Heart right ventricle (tissue), 16 donors: Measurements from ENCODE around the gene FERMT1. TPM values are rescaled to one million over a fixed set of nuclear protein-coding genes. Genes with fewer than 3 reads are reported as not detected.
"Not testable (repeated sequence)": the region's sequence is repeated elsewhere in the genome, so short reads cannot be mapped to it uniquely, and the experiment has no call there.

Source experiments
- ATAC-seq, 8 donors: fragments of 200-7000 bp; cut with Tn5 transposase; one replicate each; pipeline ENCODE4 v1.9.1; 2020; ENCODE audit warnings: mild to moderate bottlenecking in 8 of 8, moderate library complexity in 8 of 8, moderate number of reproducible peaks in 1 of 8
- DNase-seq, 2 donors: peaks; one replicate each; pipeline ENCODE4 v3.0.0-alpha.2; 2020
- H3K27ac ChIP-seq, 10 donors: fragments of 200-600 bp; sonication (generic) in 2 of 10; one replicate each; pipeline versions ENCODE4 v1.5.0 to v1.8.0; 2020 to 2022; ENCODE audit warnings: mild to moderate bottlenecking in 3 of 10
- H3K27me3 ChIP-seq, 7 donors: fragments of 200-600 bp; one replicate each; pipeline ENCODE4 v1.8.0; 2021 to 2022; ENCODE audit warnings: mild to moderate bottlenecking in 2 of 7
- H3K36me3 ChIP-seq, 9 donors: fragments of 200-600 bp; sonication (generic) in 1 of 9; one replicate each; pipeline versions ENCODE4 v1.5.0 to v1.8.0; 2020 to 2022; ENCODE audit warnings: mild to moderate bottlenecking in 2 of 9
- H3K4me1 ChIP-seq, 9 donors: fragments of 200-600 bp; sonication (generic) in 1 of 9; one replicate each; pipeline versions ENCODE4 v1.5.0 to v1.8.0; 2020 to 2022; ENCODE audit warnings: mild to moderate bottlenecking in 4 of 9
- H3K4me3 ChIP-seq, 10 donors: fragments of 200-600 bp; sonication (generic) in 2 of 10; one replicate each; pipeline versions ENCODE4 v1.5.0 to v1.8.0; 2020 to 2022; ENCODE audit warnings: mild to moderate bottlenecking in 7 of 10, moderate library complexity in 2 of 10
- H3K9me3 ChIP-seq, 11 donors: fragments of 200-600 bp in 10 of 11; sonication (generic) in 2 of 11; one replicate each; pipeline versions ENCODE4 v1.5.0 to v1.8.0; 2013 to 2022; ENCODE audit warnings: mild to moderate bottlenecking in 2 of 11, control low read depth in 1 of 11, moderate library complexity in 1 of 11
- CTCF ChIP-seq, 9 donors: fragments of 200-600 bp; sonication (generic) in 2 of 9; IDR thresholded peaks; one replicate each; pipeline versions ENCODE4 v1.5.0 to v1.8.0; 2021 to 2022; ENCODE audit warnings: antibody characterized with exemption in 9 of 9, mild to moderate bottlenecking in 5 of 9, moderate library complexity in 1 of 9
- WGBS, 2 donors: extraction: QIAGEN DNeasy Blood & Tissue Kit; methylation state at CpG; one replicate each; pipeline ENCODE4 v1.1.7; 2013; ENCODE audit warnings: inconsistent platforms in 1 of 2; 5-methylcytosine and 5-hydroxymethylcytosine counted together
- intact Hi-C, 10 donors: fragments of 100-400 bp; cut with DNase I; formaldehyde crosslinking; loops; one replicate each; pipeline versions ENCODE4 v1.11.1 to v1.14.2; 2022
- polyA plus RNA-seq, 2 donors: library from polyadenylated mRNA; stranded (reverse); fragments of 200-250 nt; gene quantifications; one replicate each; pipeline ENCODE4 v1.2.3, GENCODE V29; 2013
- total RNA-seq, 10 donors: library from RNA; stranded (reverse); fragmentation: NEBNext Ultra II Directional in 3 of 10; extraction: Animal tissue kit (Norgen Biotek cat#: 25700) in 3 of 10; gene quantifications; one replicate each; pipeline versions ENCODE4 v1.2.1 to v1.2.4, GENCODE V29; 2021 to 2023
- donor health status: Arrhythmogenic right ventricular cardiomyopathy.
- donor health status: ischemic (EF 13 %, LVEDD 7.1; RV severe dilation, severe dysfunction).
- donor health status: healthy with polysubstance abuse.
- donor health status: DM: no; HTN: yes; CAD: no.
- donor health status: DM: no; HTN: no; CAD: no.
- donor health status: ischemic (EF 25% LVEDD 6.9; RV normal size, moderate dysfunction).
- donor health status: ischemic (EF 25% LVEDD 5.7; RV mildly dilated, moderate dysfunction).
- donor health status: healthy.
- donor health status: DM: yes; HTN: yes; CAD: no.
- donor health status: Ischemic cardiomyopathy.
- donor health status: ischemic (EF 35%, LVEDD 5.7; RV mildly dilated, moderate dysfunction).
- donor health status: nonischemic (EF 11% LVEDD 7.7; RV severe dilation, severe dysfunction).
- donor health status: DM: yes; HTN: yes; CAD: no.
- donor health status: PGD.
- donor health status: ischemic (EF 29% LVEDD 5.4; RV normal size, mild dysfunction).
- donor health status: nonischemic (EF 23%, LVEDD 6.1; RV moderate dilation, normal function).

Gene FERMT1
- total and polyA plus RNA-seq, 12 donors: 0.03 to 2.2 (median 1.3) TPM

- no peak for TF ChIP-seq CTCF (IDR thresholded peaks at IDR 0.05)
- ATAC-seq (no peak), DNase-seq (no peak)
- H3K27me3 ChIP-seq: no peaks in the 10 kb centered on the region
- peaks cover 0 to 60% (median 33%) of the 10 kb centered on the region in 9 donors for H3K4me1 ChIP-seq
- peaks cover 0 to 100% (median 35%) of the 10 kb centered on the region in 9 donors for H3K36me3 ChIP-seq
- 62 to 76% methylated on average over 1 of the region's 1 CpG for WGBS, 2 donors
- no peaks in the 10 kb centered on the region for H3K9me3 ChIP-seq
- peak overlapping the region in 5 of 10 donors; percentile 63 to 87 (median 68) for H3K27ac ChIP-seq
- no peak overlapping the region for H3K4me3 ChIP-seq
- intact Hi-C loops: no loop called here
Observed at GRCh38 chr20:6037082-6037481, 85.7 kb downstream of the FERMT1 start.

GRCh38 chr20:6036213-6036612 is 86.6 kb downstream of the FERMT1 start:
- 95 to 97% methylated on average over 4 of the region's 4 CpGs for WGBS, 2 donors
- no peak for DNase-seq

GRCh38 chr20:6034134-6034969 is 88.5 kb downstream of the FERMT1 start:
- peak overlapping the region; percentile 13 to 87 (median 72) for H3K27ac ChIP-seq
- peaks cover 0 to 77% (median 30%) of the 10 kb centered on the region in 9 donors for H3K36me3 ChIP-seq
- ATAC-seq: peak; percentile 66 to 92 (median 86)
- WGBS, 2 donors: 17 to 34% methylated on average over 2 of the region's 2 CpGs
- TF ChIP-seq CTCF (IDR thresholded peaks at IDR 0.05): no peak
- no peak overlapping the region for H3K4me3 ChIP-seq
- no peak for DNase-seq
- no peaks in the 10 kb centered on the region for H3K27me3 ChIP-seq
- no peaks in the 10 kb centered on the region for H3K9me3 ChIP-seq
- intact Hi-C loops: no loop called here
- peaks cover 0 to 84% (median 46%) of the 10 kb centered on the region in 9 donors for H3K4me1 ChIP-seq

More at GRCh38 chr20:6036213-6036612, 86.6 kb downstream of the FERMT1 start:
- H3K4me3 ChIP-seq: no peak overlapping the region
- no peak for TF ChIP-seq CTCF (IDR thresholded peaks at IDR 0.05)
- intact Hi-C loops: no loop called here
- H3K4me1 ChIP-seq: peaks cover 0 to 68% (median 38%) of the 10 kb centered on the region in 9 donors
- no peaks in the 10 kb centered on the region for H3K27me3 ChIP-seq
- H3K36me3 ChIP-seq: peaks cover 0 to 95% (median 34%) of the 10 kb centered on the region in 9 donors
- no peak for ATAC-seq
- peak overlapping the region in 6 of 10 donors; percentile 65 to 87 (median 80) for H3K27ac ChIP-seq
- no peaks in the 10 kb centered on the region for H3K9me3 ChIP-seq

GRCh38 chr20:6032907-6033306 is 89.9 kb downstream of the FERMT1 start:
- H3K27me3 ChIP-seq, H3K9me3 ChIP-seq, H3K4me3 ChIP-seq, intact Hi-C loops, ATAC-seq, DNase-seq: not testable (repeated sequence)
- WGBS, 2 donors: 95 to 97% methylated on average over 8 of the region's 8 CpGs
- H3K4me1 ChIP-seq: peaks cover 0 to 87% (median 47%) of the 10 kb centered on the region in 9 donors
- peak overlapping the region in 5 of 10 donors; percentile 14 to 87 (median 80) for H3K27ac ChIP-seq
- H3K36me3 ChIP-seq: peaks cover 0 to 73% (median 30%) of the 10 kb centered on the region in 9 donors
